ENCODE results near the gene VRK3.

GRCh38 chr19:50067575-50067974, 42.4 kb upstream of the VRK3 start:
- TF ChIP-seq CTCF (IDR thresholded peaks at IDR 0.05) (no peak), POLR2A (IDR thresholded peaks at IDR 0.05) (no peak)
